ENCODE results near the gene YAF2.

The YAF2 gene

GRCh38 chr12:42238240-42239140, at the start of gene YAF2:
Gene YAF2 (minus strand): TSS chr12:42238248. CDS start chr12:42238180, 68 bp downstream.
- peak; percentile 73 to 76 for DNase-seq (ENCODE audit: low read depth in 1 of 2, low spot score in 1 of 2)

DNA sequence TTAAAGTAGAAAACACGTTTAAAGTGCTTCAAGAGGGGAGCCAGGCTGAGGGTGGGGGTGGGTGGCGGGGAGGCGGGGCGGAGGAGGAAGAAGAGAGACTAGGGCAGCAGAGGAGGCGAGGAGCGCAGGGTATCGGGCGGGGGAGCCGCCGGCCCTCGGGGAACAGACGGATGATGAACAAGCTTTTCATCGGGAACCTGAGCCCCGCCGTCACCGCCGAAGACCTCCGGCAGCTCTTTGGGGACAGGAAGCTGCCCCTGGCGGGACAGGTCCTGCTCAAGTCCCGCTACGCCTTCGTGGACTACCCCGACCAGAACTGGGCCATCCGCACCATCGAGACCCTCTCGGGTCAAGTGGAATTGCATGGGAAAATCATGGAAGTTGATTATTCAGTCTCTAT, 48.7 kb upstream of the YAF2 start:
- no peak for DNase-seq (ENCODE audit: low read depth in 1 of 2, low spot score in 1 of 2)

DNA sequence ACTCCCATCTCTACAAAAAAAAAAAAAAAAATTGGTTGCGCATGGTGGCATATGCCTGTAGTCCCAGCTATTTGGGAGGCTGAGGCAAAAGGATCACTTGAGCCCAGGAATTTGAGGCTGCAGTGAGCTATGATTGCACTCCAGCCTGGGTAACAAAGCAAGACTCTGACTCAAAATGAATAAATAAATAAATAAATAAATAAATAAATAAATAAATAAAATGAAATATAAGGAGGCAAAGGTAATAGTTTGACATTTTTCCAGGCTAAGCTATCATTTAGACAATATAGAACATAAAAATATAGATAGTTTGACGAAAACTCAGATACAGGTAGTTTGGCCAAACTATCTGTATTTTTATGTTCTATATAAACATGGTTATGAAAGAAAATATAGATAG, 47.4 kb upstream of the YAF2 start:
- DNase-seq (ENCODE audit: low read depth in 1 of 2, low spot score in 1 of 2), result no peak

GRCh38 chr12:42284876-42285275, 46.8 kb upstream of the YAF2 start:
- no peak for DNase-seq (ENCODE audit: low read depth in 1 of 2, low spot score in 1 of 2)

- DNase-seq (ENCODE audit: low read depth in 1 of 2, low spot score in 1 of 2), result no peak
Observed at GRCh38 chr12:42284157-42284556, 46.1 kb upstream of the YAF2 start.

GRCh38 chr12:42283739-42284138, 45.7 kb upstream of the YAF2 start:
- no peak for DNase-seq (ENCODE audit: low read depth in 1 of 2, low spot score in 1 of 2)

- DNase-seq (ENCODE audit: low read depth in 1 of 2, low spot score in 1 of 2), result no peak
Observed at GRCh38 chr12:42282294-42282693, 44.2 kb upstream of the YAF2 start.

- no peak for DNase-seq (ENCODE audit: low read depth in 1 of 2, low spot score in 1 of 2)
Observed at GRCh38 chr12:42281844-42282243, 43.8 kb upstream of the YAF2 start.

DNA sequence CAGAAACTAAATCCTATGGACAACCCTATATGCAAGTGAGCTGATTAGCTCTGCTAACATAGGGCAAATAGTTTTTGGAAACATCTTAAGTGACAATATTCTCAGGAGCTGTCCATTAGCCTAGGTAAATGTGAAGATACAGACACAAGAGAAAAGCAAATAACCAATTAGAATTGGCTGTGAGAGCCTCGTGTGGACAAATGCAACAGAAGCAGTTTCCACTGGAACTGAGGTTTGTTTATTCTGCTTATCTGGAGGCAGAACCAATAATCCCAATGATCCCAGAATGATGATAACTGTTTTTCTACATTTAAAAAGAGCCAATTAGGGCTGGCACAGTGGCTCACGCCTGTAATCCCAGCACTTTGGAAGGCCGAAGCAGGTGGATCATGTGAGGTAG, 43.2 kb upstream of the YAF2 start:
- DNase-seq (ENCODE audit: low read depth in 1 of 2, low spot score in 1 of 2), result no peak

GRCh38 chr12:42278128-42278510, 40.1 kb upstream of the YAF2 start:
- DNase-seq (ENCODE audit: low read depth in 1 of 2, low spot score in 1 of 2), result no peak

- no peak for DNase-seq (ENCODE audit: low read depth in 1 of 2, low spot score in 1 of 2)
Observed at GRCh38 chr12:42277396-42278127, 39.5 kb upstream of the YAF2 start.

- DNase-seq (ENCODE audit: low read depth in 1 of 2, low spot score in 1 of 2), result no peak
Observed at GRCh38 chr12:42275499-42275898, 37.5 kb upstream of the YAF2 start.

DNA sequence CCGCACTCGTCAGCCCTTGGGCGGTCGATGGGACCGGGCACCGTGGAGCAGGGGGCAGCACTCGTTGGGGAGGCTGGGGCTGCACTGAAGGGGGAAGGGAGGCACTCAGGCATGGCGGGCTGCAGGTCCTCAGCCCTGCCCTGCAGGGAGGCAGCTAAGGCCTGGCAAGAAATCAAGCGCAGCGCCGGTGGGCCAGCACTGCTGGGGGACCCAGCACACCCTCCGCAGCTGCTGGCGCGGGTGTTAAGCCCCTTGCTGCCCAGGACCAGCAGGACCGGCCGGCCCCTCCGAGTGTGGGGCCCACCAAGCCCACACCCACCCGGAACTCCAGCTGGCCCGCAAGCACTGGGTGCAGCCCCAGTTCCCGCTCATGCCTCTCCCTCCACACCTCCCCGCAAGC, 35.7 kb upstream of the YAF2 start:
- DNase-seq (ENCODE audit: low read depth in 1 of 2, low spot score in 1 of 2), result no peak

GRCh38 chr12:42270596-42270995, 32.5 kb upstream of the YAF2 start:
- no peak for DNase-seq (ENCODE audit: low read depth in 1 of 2, low spot score in 1 of 2)

GRCh38 chr12:42267413-42268190, 29.6 kb upstream of the YAF2 start:
- DNase-seq (ENCODE audit: low read depth in 1 of 2, low spot score in 1 of 2), result no peak

DNA sequence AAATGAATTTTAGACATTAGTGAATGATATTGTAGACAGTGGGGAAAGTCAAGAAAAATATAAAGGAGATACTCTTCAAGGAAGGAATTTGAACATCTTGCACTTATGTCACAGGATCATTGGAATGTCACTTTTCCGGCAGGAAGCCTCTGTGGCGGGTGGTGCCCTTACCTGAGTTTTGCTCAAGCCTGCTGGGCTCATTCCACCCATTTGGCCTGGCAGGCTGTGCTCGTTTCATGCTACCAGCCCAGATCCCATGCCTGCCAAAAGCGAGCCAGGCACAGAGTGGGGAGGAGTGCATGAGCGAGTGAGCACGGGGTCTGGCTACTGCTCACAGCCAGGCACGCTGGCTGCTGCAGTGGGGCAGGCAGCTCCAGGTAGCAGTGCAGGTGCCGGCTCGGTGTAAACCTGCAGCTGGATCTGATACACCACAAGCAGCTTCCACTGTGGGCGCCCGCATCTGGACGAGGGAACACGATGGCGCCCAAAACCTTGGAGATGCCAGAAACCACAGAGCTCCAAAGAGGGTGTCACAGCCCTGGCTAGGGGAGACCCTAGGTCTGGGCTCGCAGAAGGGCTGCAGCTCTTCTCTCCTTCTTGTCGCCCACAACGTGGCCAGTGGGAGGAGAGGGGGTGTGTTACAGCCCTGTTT, 28.7 kb upstream of the YAF2 start:
- no peak for DNase-seq (ENCODE audit: low read depth in 1 of 2, low spot score in 1 of 2)

DNA sequence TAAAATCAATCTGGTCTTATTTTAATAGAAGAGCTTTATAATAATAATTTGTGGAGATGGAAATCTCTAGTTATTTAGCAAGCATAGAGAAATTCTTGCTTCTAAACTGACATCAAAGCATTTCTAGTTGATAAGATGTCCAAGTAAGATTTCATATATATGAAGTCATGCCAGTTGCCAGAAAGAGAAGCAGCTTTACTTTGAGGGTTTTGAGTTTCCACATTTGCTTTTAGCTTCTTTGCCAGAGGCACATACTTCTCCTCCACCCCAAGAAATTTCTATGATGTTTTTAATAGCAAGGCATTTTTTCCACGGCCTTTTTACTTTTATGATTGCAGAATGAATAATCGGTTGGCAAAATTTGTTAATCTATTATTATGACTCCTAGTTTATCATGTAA, 24.2 kb upstream of the YAF2 start:
- no peak for DNase-seq (ENCODE audit: low read depth in 1 of 2, low spot score in 1 of 2)

GRCh38 chr12:42261708-42262107, 23.7 kb upstream of the YAF2 start:
- DNase-seq (ENCODE audit: low read depth in 1 of 2, low spot score in 1 of 2), result no peak

DNA sequence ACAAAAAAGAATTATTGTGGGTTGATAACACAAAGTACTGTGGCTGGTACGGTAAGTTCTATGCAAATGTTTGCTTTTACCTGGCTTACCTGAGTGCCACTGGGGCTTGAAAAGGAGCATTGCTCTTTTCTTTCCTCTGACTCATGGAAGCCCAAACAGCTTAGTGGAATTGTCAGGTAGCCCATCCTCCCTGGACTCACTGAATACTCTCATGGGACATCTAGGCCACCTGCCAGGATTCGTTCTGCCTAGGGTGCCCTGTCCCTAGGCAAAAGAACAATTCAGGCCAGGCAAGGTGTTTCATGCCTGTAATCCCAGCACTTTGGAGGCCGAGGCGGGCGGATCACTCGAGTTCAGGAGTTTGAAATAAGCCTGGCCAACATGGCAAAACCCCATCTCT, 22.5 kb upstream of the YAF2 start:
- no peak for DNase-seq (ENCODE audit: low read depth in 1 of 2, low spot score in 1 of 2)

- no peak for DNase-seq (ENCODE audit: low read depth in 1 of 2, low spot score in 1 of 2)
Observed at GRCh38 chr12:42259699-42260098, 21.7 kb upstream of the YAF2 start.

DNA sequence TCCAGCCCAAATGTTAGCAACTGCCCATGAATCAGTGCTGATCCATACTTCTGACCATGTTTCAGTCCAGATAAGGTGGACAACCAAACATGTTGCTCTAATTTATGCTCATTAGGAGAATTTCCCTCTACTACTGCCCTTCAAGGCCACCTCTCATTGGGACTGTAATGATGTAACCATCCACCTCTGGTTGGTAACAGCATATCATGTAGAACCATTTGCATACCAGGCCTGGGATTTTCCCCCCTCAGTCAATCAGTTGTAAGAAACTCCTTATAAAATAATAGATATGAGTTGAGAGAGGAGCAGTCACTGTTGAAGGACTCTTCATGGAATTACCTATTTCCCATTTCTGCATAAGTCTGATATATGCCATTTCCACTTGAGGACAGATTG, 17.8 kb upstream of the YAF2 start:
- no peak for DNase-seq (ENCODE audit: low read depth in 1 of 2, low spot score in 1 of 2)

Data from activated CD4-positive, alpha-beta T cell treated with anti-CD3 and anti-CD28 coated beads, Interleukin-2, amount 50 U/mL, for 24 hours (primary cell).